Astrocyte of the hippocampus (primary cell): ENCODE measurements around the gene FAM174C.

ENCODE experiments used
- DNase-seq: peaks from one replicate; pipeline ENCODE4 v3.0.0; 2011; ENCODE audit warnings: low read depth, low spot score

FAM174C gene

GRCh38 chr19:1275260-1275975, at the start of gene FAM174C:
Gene FAM174C, plus strand, starts transcription at chr19:1275530. Its CDS starts 20 bp downstream, at chr19:1275550.
- peak; percentile 99 for DNase-seq

- no peak for DNase-seq
Measured at GRCh38 chr19:1226227-1226518, 49.2 kb upstream of the FAM174C start.

GRCh38 chr19:1226522-1227303, 48.6 kb upstream of the FAM174C start:
- no peak for DNase-seq

- no peak for DNase-seq
Measured at GRCh38 chr19:1227304-1228054, 47.9 kb upstream of the FAM174C start.

GRCh38 chr19:1228161-1228957, 47.0 kb upstream of the FAM174C start:
- no peak for DNase-seq

GRCh38 chr19:1229056-1229923, 46.0 kb upstream of the FAM174C start:
- no peak for DNase-seq

- DNase-seq: no peak
Measured at GRCh38 chr19:1229924-1230782, 45.2 kb upstream of the FAM174C start.

GRCh38 chr19:1230783-1231489, 44.4 kb upstream of the FAM174C start:
- no peak for DNase-seq

GRCh38 chr19:1231729-1232637, 43.3 kb upstream of the FAM174C start:
- DNase-seq: no peak

GRCh38 chr19:1232652-1233072, 42.7 kb upstream of the FAM174C start:
- peak; percentile 80 for DNase-seq

GRCh38 chr19:1233115-1233667, 42.1 kb upstream of the FAM174C start:
- no peak for DNase-seq

GRCh38 chr19:1234051-1234954, 41.0 kb upstream of the FAM174C start:
- DNase-seq: no peak

- no peak for DNase-seq
Measured at GRCh38 chr19:1234955-1235380, 40.4 kb upstream of the FAM174C start.

GRCh38 chr19:1235625-1236538, 39.4 kb upstream of the FAM174C start:
- DNase-seq: peak; percentile 70

- DNase-seq: peak; percentile 39
Measured at GRCh38 chr19:1236576-1236975, 38.8 kb upstream of the FAM174C start.
